HS-27A (cell line): Measurements from ENCODE around the gene CASP2.

ENCODE experiments used
- DNase-seq: peaks from one replicate; pipeline ENCODE4 v3.0.0-alpha.2; 2012; ENCODE audit warnings: low read depth, missing footprints

CASP2 gene

DNA sequence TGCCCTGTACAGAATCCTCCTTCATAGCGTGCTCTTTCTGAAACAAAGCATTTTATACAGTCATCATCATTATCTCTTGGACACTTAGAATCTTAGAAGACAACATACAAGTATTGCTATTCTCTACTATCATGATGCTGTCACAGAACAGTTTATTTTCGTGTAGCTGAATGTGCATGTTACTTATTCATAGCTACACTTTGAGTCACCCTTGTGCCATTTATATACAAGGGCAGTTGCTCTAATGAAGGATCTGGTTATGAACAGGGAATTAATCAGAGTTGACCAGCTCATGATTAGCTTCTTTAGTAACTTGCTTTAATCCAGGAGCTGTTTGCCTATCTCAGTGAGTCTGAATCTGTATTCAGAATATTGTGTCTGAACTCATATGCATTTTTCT is 11.2 kb downstream of the CASP2 start:
- no peak for DNase-seq

DNA sequence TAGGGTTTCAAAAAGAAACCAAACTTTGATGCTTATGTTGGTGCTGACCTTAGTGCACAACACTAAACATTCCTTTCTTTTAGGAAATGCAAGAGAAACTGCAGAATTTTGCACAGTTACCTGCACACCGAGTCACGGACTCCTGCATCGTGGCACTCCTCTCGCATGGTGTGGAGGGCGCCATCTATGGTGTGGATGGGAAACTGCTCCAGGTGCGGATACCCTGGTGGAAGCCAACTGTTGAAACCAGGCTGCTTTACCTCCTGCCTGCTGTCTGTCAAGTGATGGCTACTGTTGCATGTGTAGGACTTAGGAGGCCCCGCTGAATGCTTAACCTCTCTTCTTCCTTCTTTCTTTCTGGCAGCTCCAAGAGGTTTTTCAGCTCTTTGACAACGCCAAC is 11.7 kb downstream of the CASP2 start:
- no peak for DNase-seq

DNA sequence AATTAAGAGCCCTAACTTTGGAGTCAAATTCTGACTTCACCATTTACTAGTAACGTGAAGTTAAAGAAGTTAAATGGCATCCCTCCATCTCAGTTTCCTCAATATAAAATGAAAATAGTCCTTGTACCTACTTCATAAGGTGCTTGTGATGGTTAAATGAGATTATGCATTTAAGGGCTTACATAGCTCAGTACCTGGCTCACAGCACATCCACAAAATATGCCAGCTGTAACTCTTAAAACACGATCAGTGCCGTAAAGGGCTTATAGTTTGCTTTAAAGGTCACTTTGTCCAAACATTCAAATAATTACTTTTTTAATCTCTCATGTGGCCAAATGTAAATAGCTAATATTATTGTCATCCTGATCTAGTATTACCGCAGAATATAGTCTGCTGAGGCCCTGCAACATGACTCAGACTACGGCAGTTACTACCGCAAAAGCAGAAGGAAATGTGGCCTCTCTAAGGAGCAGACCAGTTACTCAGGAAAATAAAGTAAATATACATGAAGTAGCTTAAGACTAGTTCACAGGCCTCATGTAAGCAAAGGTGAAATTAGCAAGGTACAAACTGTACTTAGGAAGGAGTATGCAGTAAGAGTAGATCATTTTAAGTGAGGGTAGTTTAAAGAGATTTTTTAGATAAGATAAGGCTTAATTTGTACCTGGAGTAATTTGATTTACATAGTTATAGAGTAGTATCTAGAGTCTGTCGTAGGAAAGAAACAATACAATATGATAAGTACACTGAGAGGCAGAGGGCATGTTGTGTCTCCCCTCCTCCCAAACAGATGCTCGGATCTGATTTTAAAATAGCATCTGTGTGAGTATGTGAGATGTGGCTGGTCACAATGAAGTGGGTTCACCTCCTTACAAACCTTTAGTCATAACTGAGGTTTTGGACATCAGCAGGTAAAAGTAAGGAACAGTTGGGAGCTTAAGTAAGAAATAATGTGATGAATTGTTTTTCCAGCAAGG is 13.1 kb downstream of the CASP2 start:
- no peak for DNase-seq

DNA sequence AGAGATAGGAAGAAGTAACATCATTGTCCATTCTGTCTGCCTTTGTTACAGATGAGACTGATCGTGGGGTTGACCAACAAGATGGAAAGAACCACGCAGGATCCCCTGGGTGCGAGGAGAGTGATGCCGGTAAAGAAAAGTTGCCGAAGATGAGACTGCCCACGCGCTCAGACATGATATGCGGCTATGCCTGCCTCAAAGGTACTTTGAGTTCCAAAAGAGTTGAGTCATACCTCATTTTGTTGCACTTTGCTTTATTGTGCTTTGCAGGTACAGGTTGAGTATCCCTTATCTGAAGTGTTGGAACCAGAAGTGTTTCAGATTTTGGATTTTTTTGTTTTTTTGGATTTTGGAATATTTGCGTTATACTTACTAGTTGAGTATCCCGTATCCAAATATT is 15.6 kb downstream of the CASP2 start:
- DNase-seq, result no peak

DNA sequence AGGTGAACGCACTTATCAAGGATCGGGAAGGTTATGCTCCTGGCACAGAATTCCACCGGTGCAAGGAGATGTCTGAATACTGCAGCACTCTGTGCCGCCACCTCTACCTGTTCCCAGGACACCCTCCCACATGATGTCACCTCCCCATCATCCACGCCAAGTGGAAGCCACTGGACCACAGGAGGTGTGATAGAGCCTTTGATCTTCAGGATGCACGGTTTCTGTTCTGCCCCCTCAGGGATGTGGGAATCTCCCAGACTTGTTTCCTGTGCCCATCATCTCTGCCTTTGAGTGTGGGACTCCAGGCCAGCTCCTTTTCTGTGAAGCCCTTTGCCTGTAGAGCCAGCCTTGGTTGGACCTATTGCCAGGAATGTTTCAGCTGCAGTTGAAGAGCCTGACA is 16.8 kb downstream of the CASP2 start:
- no peak for DNase-seq

DNA sequence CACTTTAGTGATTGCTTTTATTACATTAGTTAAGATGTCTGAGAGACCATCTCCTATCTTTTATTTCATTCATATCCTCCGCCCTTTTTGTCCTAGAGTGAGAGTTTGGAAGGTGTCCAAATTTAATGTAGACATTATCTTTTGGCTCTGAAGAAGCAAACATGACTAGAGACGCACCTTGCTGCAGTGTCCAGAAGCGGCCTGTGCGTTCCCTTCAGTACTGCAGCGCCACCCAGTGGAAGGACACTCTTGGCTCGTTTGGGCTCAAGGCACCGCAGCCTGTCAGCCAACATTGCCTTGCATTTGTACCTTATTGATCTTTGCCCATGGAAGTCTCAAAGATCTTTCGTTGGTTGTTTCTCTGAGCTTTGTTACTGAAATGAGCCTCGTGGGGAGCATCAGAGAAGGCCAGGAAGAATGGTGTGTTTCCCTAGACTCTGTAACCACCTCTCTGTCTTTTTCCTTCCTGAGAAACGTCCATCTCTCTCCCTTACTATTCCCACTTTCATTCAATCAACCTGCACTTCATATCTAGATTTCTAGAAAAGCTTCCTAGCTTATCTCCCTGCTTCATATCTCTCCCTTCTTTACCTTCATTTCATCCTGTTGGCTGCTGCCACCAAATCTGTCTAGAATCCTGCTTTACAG is 17.4 kb downstream of the CASP2 start:
- no peak for DNase-seq

DNA sequence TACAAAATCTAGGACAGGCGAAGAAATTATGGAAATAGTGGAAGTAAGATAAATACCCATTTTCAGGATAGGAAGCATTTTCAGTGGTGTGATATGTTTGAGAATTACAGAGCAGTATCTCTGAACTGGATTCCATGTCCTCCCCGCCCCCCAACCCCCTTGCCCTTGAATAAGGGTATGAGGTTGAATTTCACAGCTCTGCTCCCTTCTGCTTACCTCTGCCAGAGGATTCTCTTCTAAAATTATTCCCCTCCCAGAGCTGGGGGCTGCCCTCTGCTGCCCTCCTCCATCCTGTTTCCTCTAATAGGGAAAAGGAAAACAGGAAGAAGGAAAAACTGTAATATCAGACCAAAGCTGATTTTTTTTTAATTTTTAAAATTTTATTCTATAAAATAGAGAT is 20.5 kb downstream of the CASP2 start:
- DNase-seq, result no peak

DNA sequence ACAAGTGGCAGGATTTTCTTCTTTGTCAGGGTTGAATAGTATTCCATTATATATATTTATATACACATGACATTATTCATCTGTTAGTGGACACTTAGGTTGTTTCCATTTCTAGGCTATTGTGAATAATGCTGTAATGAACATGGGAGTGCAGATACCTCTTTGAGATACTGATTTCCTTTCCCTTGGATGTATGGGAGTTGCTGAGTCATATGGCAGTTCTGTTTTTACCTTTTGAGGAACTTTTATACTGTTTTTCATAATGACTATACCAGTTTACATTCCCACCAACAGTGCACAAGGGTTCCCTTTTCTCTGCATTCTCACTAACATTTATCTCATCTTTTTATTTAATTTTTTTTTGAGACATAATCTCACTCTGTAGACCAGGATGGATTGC is 26.0 kb downstream of the CASP2 start:
- no peak for DNase-seq

DNA sequence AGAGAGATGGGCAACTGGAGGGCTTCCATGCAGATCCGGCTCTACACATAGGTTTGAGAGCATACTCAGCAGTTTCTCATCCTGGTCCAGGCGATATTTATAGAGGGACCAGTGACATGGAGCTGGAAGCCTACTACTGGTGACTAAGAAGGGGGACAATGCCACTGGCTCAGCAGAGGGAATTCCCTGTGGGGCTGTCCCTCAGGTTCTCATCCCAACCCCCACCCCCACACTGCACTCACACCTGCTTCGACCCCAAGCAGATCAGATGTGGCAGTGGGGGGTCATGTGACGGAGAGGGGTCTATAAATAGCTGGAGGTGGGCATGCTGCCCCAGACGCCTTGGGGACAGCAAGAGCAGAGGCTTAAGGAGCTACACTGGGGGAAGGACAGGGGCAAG is 27.6 kb downstream of the CASP2 start, which contains the start of gene CLCN1:
CLCN1 (plus strand) TSS at position 336 of the 400 bp plus-strand sequence. CDS start 102 bp downstream, outside the sequence.
- no peak for DNase-seq

DNA sequence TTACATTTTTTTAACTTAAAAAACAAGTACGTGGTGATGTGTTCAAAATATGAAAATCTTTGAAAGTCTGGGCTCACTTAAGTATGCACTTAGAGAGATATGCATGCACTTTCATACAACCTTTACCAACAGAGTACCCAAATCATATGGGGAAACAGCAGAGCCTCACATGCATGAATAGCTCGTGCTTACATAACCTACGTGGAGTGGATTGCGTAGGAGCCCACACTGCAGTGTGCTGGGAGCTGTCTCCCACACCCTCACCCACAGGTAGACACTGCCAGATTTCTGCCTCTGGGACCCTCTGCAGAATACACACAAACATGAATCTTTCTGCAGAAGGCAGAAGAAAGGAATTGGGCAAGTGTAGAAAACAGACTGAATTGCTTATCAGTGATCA is 28.3 kb downstream of the CASP2 start:
- DNase-seq, result no peak

DNA sequence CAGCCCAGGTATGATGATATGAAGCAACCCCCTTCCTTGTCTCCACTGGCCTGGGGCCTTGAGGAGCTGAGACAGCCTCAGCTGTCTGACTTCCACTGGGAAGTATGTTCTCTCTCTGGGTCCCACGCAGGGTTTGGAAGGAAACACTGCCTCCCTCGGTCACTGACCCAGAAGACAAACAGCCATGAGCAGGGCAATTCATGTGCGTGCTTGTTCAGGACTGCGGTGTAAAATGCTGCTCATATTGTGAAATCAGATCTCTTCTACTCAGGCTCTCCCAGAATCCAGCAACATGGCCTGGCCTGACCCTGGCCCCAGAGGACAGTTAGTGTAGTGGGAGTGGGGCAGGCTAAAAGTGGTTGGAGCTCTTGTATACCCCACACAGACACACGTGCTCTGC is 30.5 kb downstream of the CASP2 start:
- no peak for DNase-seq

DNA sequence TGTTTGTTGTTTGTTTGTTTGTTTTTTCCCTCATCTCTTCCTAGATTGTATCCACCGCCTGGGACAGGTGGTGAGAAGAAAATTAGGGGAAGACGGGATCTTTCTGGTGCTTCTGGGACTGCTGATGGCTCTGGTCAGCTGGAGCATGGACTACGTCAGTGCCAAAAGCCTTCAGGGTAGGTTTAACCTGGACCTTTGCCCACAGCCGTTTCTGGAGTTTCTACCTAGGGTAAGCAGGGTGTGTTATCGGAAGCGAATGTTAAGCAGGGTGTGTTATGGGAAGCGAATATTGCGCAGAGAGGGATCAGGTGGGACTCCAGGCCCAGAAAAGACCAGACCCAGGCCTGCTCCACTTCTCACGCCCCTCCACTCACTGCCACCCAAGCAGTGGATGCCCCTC is 32.5 kb downstream of the CASP2 start:
- no peak for DNase-seq

DNA sequence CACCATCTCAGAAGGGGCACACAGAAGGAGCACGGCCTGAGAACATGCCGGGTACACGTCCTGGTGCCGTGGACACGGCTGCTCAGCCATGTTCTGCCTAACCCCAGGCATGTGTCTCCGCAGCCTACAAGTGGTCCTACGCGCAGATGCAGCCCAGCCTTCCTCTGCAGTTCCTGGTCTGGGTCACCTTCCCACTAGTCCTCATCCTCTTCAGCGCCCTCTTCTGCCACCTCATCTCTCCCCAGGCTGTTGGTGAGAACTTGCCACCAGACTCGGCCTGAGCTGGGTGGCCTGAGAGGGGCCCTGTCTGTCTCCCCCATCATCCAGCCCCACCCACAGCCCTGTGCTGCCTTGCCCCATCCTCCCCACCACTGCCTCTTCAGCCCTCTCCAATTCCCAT is 33.1 kb downstream of the CASP2 start:
- no peak for DNase-seq

DNA sequence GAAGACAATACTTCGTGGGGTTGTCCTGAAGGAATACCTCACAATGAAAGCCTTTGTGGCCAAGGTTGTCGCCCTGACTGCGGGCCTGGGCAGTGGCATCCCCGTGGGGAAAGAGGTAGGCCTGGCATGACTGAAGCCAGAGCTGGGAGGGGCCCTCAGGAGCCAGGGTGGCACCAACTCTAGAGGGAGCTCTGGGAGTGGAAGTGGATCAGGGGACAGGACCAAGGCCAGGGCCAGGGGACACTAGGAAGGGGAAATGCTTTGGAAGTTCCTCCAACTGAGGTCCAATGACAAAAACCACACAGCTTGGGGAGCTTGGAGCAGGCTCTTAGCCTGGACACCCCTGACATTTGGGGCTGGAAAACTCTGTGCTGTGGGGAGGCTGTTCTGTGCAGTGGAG is 33.6 kb downstream of the CASP2 start:
- DNase-seq, result no peak

DNA sequence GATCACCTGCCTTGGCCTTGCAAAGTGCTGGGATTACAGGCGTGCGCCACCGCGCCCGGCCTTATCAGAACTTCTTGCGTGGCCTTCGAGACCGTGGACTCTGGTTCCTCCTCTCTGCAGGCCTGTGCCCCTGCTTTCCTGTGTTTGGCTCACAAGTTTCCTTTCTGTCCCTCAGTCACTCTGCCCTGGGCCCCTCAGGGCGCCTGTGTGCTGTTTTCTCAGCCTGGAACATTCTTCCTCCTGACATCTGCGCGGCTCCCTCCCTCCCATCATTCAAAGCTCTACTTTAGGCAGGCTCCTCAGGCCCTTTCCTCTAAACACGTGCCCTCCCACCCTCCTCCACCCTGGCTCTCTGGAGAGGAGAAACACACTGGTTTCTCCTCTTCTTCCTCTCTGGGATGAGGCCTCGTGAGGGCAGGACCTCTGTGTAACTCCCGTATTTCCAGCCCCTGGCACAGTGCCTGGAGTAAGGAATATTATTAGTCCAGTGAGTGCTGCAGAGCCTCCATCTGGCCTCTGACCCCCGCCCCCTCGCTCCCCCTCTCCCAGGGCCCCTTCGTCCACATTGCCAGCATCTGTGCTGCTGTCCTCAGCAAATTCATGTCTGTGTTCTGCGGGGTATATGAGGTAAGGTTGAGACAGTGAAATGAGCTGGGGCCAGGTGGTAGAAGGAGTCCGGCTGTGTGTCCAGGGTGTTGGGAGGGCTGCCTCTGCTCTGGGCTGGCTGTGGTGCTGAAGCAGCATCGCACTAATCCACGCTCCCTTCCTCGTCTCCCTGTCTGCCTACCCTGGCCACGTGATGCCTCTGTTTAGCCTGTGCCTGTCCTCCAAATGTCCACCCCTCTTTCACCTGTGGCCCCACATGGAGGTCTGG is 34.8 kb downstream of the CASP2 start:
- no peak for DNase-seq

DNA sequence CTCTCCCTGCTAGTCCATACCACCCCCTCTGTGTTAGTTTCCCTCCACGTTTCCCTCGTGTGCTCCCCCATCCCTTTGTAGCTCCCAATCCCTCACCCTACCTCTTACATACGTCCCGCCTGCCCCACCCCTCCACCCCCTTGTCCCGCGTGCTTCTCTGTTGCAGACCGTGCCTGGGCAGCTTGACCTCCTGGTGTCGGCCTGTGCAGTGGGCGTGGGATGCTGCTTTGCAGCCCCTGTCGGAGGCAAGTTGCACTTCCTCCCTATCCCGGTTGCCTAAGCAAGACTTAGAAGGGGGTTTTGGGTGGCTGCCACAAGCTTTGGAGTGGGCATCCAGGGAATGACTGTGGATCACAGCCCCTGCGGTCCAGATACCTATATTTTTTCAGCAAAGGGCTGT is 35.5 kb downstream of the CASP2 start:
- DNase-seq, result no peak

DNA sequence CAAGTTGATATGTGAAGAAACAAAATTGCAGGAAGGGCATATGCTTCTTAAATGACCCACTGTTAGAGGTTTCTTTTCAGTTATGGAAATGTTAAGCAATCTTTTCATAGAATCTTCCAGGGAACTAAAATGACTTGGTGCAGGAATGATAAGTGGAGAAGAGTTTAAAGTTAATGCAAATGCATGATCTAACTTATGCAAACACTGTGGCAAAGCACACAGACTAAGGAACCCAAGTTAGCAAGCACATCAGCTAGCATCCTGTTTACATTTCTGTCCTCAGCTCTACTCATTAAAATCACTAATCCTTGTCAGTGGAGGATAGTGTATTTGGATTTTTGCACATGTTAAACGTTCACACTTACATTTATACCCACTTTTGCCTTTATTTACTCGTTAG is 37.1 kb downstream of the CASP2 start:
- no peak for DNase-seq

DNA sequence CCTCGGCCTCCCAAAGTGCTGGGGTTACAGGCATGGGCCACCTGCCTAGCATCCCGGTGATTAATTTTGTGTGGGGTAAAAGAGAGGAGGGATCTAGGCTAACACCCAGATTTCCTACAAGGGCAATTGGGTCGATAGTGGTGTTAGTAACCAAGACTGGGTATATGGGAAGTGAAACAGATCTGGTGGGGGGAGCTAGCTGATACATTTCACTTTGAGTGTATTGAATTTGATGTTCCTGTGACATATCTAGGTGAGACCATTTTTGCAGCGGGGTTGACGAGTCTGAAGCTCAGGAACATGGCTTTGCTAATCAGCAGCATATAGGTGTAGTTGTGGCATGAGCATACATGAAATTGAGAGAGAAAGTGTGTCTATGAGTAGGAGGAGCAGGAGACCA is 39.8 kb downstream of the CASP2 start:
- no peak for DNase-seq

DNA sequence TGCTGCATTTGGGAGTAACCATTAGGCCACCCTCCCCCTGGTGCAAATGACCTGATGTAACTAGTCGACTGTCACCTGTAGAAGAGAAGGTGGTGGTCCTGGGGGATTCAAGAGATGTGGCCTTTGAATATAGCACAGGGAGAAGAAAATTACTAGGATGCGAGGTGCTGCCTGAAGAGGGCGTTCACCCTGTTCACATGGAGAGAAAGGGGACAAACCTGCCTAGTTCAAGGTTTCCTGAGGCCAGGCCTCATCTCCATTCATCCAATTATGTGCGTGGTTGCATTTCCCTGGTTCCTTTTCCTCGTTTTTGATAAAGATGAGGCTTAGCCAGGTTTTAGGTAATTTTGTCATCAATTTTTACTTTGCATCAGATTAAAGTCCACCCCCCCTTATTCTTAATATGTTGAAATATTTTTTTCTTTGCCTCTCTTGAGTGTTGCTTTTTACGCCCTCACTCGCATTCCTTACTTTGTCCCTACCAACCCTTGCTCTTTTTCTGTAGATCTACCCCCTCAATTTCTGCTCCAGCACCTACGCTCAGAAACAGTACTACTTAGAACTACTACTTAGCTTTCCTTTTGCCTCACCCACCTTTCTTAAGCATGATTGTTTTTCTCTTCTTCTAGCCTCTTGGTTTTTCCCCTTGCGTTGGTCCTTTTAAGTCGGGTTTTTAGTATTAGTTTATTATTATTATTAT is 41.5 kb downstream of the CASP2 start:
- DNase-seq, result no peak

DNA sequence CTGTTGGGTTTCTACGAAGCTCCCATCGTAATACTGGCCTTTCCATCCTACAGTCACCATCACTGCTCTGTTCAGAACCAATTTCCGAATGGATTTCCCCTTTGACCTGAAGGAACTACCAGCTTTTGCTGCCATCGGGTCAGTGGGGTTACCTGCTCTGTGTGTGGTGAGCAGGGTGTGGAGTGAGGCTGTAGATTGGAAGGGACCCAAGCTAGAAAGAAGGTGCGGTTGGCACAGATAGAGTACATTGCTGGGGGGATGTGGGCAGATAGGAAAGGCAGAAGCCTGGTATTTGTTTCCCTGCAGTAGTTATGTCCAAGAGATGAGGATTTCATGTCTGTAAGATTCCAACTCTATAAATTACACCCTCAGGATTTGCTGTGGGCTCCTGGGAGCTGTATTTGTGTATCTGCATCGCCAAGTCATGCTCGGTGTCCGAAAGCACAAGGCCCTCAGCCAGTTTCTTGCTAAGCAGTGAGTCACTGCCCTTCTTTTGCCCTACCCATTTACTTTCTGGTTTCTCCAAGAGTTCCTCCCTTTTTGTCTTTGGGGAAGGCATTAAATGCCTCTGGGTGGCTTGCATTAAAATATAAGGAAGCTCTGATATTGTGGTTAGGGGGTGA is 43.1 kb downstream of the CASP2 start:
- DNase-seq, result peak; percentile 4

DNA sequence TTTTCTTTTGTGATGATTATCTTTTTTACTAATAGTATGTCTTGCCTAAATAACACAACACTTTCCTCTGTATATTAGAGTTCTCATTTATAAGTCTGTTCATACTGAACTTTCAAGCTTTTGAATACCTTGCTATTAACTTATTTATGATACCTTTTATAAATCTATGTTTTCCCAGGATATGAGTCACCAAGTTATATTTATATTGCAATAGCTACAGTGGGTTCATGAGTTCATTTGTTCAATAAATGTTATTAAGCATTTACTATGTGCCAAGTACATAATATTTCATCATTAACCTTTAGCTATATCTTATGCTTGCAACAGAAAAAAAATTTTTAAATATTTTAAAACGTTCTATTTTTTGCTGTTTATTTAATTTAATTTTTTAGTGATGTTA is 46.1 kb downstream of the CASP2 start:
- DNase-seq, result no peak
